A549 treated with RU486 at 1 μM for 4 hours (cell line): Measurements from ENCODE around the gene ZNF687. TPM values are rescaled to one million over a fixed set of nuclear protein-coding genes. Genes with fewer than 3 reads are reported as not detected.

Experiments used
- total RNA-seq: library from RNA; stranded (reverse); fragments of 200-300 nt; extraction: Qiagen RNA extraction; gene quantifications from 5 replicates; pipeline ENCODE4 v1.2.3, GENCODE V29; 2022; ENCODE audit warnings: low read depth

Gene ZNF687, protein sequence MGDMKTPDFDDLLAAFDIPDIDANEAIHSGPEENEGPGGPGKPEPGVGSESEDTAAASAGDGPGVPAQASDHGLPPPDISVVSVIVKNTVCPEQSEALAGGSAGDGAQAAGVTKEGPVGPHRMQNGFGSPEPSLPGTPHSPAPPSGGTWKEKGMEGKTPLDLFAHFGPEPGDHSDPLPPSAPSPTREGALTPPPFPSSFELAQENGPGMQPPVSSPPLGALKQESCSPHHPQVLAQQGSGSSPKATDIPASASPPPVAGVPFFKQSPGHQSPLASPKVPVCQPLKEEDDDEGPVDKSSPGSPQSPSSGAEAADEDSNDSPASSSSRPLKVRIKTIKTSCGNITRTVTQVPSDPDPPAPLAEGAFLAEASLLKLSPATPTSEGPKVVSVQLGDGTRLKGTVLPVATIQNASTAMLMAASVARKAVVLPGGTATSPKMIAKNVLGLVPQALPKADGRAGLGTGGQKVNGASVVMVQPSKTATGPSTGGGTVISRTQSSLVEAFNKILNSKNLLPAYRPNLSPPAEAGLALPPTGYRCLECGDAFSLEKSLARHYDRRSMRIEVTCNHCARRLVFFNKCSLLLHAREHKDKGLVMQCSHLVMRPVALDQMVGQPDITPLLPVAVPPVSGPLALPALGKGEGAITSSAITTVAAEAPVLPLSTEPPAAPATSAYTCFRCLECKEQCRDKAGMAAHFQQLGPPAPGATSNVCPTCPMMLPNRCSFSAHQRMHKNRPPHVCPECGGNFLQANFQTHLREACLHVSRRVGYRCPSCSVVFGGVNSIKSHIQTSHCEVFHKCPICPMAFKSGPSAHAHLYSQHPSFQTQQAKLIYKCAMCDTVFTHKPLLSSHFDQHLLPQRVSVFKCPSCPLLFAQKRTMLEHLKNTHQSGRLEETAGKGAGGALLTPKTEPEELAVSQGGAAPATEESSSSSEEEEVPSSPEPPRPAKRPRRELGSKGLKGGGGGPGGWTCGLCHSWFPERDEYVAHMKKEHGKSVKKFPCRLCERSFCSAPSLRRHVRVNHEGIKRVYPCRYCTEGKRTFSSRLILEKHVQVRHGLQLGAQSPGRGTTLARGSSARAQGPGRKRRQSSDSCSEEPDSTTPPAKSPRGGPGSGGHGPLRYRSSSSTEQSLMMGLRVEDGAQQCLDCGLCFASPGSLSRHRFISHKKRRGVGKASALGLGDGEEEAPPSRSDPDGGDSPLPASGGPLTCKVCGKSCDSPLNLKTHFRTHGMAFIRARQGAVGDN
- total RNA-seq = 11.8 to 15.4 TPM (median 14.3 TPM) in 5 replicates

DNA sequence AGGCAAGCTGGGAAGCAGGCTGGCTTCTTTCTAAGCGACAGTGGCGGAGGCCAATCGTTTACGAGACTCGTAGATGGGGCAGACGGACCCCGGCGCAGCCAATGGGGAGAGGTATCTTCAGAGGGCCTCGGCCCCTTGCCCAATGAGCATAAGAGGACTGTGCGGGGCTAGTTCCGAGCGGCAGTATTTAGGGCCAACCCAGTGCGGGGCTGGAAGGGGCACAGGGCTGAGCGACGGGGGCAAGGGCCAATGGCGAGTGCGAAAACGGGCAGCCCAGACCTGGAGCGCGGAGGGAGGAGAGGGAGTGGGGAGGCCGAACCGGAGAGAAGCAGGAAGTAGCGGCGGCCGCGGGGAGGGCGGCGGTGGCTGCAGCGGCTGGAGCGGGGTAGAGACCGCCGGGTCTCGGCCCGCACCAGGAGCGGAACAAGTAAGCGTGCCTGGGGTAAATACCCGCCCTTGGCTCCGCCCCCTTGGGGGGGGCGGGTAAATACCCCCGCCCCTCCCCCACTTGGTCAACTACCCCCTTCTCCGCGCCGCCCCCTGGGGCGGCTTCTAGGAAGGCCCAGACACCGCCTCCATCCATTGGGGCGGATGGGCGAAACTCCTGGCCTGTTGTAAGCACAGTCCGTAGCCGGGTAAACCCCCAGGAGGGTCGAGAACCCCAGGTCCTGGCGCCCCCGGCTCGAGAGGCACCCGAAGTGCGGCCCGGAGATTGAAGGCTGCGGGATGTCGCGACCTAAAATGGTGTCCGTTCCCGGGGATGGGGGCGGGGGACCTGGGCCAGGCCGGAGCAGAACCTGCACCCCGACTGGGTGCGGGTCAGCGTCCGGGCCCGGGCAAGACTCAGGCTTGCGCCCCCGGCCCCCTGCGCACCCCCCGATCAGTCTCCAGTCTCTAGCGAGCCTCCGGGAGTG, at the start of gene ZNF687:
TSS of gene ZNF687 (plus strand) at position 331 of the 914 bp plus-strand sequence. CDS start 3,993 bp downstream, outside the sequence.

DNA sequence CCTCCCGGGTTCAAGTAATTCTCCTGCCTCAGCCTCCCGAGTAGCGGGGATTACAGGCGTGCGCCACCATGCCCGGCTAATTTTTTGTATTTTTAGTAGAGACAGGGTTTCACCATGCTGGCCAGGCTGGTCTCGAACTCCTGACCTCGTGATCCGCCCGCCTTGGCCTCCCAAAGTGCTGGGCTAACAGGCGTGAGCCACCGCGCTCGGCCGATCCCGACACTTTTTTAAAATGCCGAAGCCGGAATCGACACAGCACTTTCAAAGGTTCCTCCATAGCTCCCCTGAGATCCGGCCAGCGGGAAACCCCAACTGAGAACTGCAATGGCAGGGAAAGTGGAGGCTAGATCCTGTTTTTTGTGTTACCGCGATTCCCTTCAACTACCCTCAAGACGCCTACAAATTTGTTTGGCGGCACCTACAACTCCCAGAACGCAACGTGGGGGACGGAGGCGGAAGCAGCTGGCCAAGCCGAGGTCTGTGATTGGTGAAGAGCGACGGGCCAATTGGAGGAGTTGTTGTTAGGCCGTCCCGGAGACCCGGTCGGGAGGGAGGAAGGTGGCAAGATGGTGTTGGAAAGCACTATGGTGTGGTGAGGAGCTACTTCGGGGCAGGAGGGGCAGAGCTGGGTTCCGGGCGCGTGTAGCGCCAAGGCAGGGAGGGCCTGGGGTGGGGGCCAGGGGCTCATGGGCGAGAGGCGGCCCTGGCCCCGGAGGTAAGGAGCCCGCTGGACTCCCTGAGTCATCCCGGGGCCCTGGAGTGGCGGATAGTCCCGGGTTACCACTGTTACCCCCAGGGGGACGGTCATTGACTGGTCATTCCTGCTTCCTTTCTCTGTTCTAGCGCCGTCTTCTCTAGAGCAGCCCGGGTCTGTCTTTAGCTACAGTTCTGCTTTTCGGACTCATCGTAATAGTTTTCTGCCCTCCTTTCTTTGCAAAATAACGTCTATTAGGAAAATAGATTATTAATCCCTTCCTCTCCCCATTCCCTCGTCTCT, 27.6 kb upstream of the ZNF687 start, which contains the start of gene PSMD4:
TSS of gene PSMD4 (plus strand) at position 518 of the 997 bp plus-strand sequence. CDS start at position 567, 49 bp downstream.

GRCh38 chr1:151327223-151327902, 45.3 kb downstream of the ZNF687 start, which contains the start of gene PI4KB:
Gene PI4KB, minus strand, starts transcription at chr1:151327416. Its CDS starts 10,935 bp downstream, at chr1:151316481.

Other genes with a start within 250 kb of the ZNF687 start
- gene BNIPL, start 245.7 kb upstream of the ZNF687 start, total RNA-seq = 0.06 to 0.20 TPM (median 0.13 TPM) in 4 of 5 replicates, not detected in the other
- 4.7 to 8.8 TPM (median 7.3 TPM) in 5 replicates for gene C1orf56, start 234.5 kb upstream of the ZNF687 start, total RNA-seq
- 70.2 to 82.4 TPM (median 75.5 TPM) in 5 replicates for gene CDC42SE1, start 222.7 kb upstream of the ZNF687 start, total RNA-seq
- gene MLLT11, start 221.9 kb upstream of the ZNF687 start, total RNA-seq = 10.3 to 19.6 TPM (median 18.6 TPM) in 5 replicates
- 3.3 to 3.8 TPM (median 3.4 TPM) in 5 replicates for gene GABPB2, start 211.5 kb upstream of the ZNF687 start, total RNA-seq
- gene SEMA6C, start 135.7 kb upstream of the ZNF687 start, total RNA-seq = 1.1 to 1.6 TPM (median 1.3 TPM) in 5 replicates
- not detected in 5 replicates for gene TNFAIP8L2, start 125.7 kb upstream of the ZNF687 start, total RNA-seq
- gene LYSMD1, start 116.4 kb upstream of the ZNF687 start, total RNA-seq = 5.7 to 9.4 TPM (median 6.1 TPM) in 5 replicates
- gene SCNM1, start 116.2 kb upstream of the ZNF687 start, total RNA-seq = 43.6 to 49.9 TPM (median 48.2 TPM) in 5 replicates
- 0.29 TPM in 1 of 5 replicates, not detected in the others for gene TMOD4, start 106.3 kb upstream of the ZNF687 start, total RNA-seq
- gene VPS72, start 92.1 kb upstream of the ZNF687 start, total RNA-seq = 44.9 to 58.1 TPM (median 45.6 TPM) in 5 replicates
- 42.5 to 53.0 TPM (median 43.5 TPM) in 5 replicates for gene PIP5K1A, start 83.7 kb upstream of the ZNF687 start, total RNA-seq
- gene PSMD4, start 27.6 kb upstream of the ZNF687 start, total RNA-seq = 161 to 222 TPM (median 192 TPM) in 5 replicates
- 25.8 to 29.8 TPM (median 27.9 TPM) in 5 replicates for gene PI4KB, start 45.1 kb downstream of the ZNF687 start, total RNA-seq
- 23.8 to 26.9 TPM (median 25.9 TPM) in 5 replicates for gene RFX5, start 65.0 kb downstream of the ZNF687 start, total RNA-seq
- gene SELENBP1, start 90.4 kb downstream of the ZNF687 start, total RNA-seq = 5.4 to 7.8 TPM (median 6.2 TPM) in 5 replicates
- 340 to 454 TPM (median 407 TPM) in 5 replicates for gene PSMB4, start 117.3 kb downstream of the ZNF687 start, total RNA-seq
- gene POGZ, start 177.2 kb downstream of the ZNF687 start, total RNA-seq = 14.8 to 20.9 TPM (median 19.6 TPM) in 5 replicates
- 1.2 to 2.2 TPM (median 1.4 TPM) in 5 replicates for gene CGN, start 229.1 kb downstream of the ZNF687 start, total RNA-seq